Panc1 (cell line): Measurements from ENCODE around the gene CYFIP2.

Experiments used
- POLR2AphosphoS5 ChIP-seq: IDR thresholded peaks from 2 replicates; pipeline ENCODE4 v1.6.1; 2012; ENCODE audit warnings: mild to moderate bottlenecking, low read depth, low read length, moderate library complexity
- REST ChIP-seq, 2 experiments: IDR thresholded peaks; 2 replicates each; pipeline ENCODE4 v1.6.1; 2011 to 2012; ENCODE audit warnings: low read depth in 2 of 2, control low read depth in 1 of 2, low read length in 1 of 2, mild to moderate bottlenecking in 1 of 2, moderate library complexity in 1 of 2; ENCODE audit not compliant: insufficient read depth in 1 of 2
- SIN3A ChIP-seq: IDR thresholded peaks from 2 replicates; pipeline ENCODE4 v1.6.1; 2012; ENCODE audit warnings: low read depth, mild to moderate bottlenecking, low read length, moderate library complexity, borderline replicate concordance; ENCODE audit not compliant: insufficient read depth
- TCF7L2 ChIP-seq: IDR thresholded peaks from 2 replicates; pipeline ENCODE4 v1.6.1; 2011; ENCODE audit warnings: mild to moderate bottlenecking, low read depth, low read length, inconsistent platforms
- TF ChIP-seq, protein P1 (sequence below): fragments of 450-650 bp; IDR thresholded peaks from 2 replicates; pipeline ENCODE4 v1.5.1; 2017; ENCODE audit warnings: mild to moderate bottlenecking

DNA sequence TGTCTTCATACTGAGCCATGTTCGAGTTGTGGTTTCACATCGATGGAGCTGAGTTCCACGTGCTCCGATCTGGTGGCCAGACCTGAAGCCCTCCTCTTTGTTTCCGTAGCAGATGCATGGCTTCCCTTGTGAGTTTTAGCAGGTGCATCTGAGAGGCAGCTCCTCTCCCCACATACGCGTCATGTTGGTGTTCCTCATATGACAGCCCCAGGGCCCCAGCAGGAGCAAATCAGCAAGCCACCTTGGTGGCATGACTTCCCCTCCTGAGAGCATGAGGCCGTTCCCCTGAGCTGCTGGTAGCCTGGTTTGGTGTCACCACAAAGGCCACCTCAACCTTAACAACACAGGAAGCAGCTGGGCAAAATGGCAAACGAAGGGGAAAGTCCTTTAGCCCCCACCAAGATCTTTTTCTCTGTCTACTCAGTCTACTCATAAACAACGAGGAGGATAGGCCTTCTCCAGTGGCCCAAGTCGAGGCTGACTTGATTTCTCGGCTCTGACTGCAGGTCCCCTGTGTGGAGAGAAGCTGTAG is 5.9 kb downstream of the CYFIP2 start:
- TF ChIP-seq TCF7L2, result no peak
- no peak for TF ChIP-seq POLR2AphosphoS5
- TF ChIP-seq, protein P1, sequence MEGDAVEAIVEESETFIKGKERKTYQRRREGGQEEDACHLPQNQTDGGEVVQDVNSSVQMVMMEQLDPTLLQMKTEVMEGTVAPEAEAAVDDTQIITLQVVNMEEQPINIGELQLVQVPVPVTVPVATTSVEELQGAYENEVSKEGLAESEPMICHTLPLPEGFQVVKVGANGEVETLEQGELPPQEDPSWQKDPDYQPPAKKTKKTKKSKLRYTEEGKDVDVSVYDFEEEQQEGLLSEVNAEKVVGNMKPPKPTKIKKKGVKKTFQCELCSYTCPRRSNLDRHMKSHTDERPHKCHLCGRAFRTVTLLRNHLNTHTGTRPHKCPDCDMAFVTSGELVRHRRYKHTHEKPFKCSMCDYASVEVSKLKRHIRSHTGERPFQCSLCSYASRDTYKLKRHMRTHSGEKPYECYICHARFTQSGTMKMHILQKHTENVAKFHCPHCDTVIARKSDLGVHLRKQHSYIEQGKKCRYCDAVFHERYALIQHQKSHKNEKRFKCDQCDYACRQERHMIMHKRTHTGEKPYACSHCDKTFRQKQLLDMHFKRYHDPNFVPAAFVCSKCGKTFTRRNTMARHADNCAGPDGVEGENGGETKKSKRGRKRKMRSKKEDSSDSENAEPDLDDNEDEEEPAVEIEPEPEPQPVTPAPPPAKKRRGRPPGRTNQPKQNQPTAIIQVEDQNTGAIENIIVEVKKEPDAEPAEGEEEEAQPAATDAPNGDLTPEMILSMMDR, result no peak
- no peak for TF ChIP-seq REST (IDR thresholded peaks at IDR 0.05; ENCODE audit: insufficient read depth in 1 of 2, low read depth in 2 of 2, low read length in 1 of 2)
- no peak for TF ChIP-seq SIN3A
